K562 (cell line): ENCODE data around the gene UQCRC1. TPM values are rescaled to one million over a fixed set of nuclear protein-coding genes. Genes with fewer than 3 reads are reported as not detected.

ENCODE experiments used
- ETV6 ChIP-seq, 3 experiments: fragments of 150-350 bp in 1 of 3; sonication (generic) in 1 of 3; formaldehyde crosslinking in 1 of 3; IDR thresholded peaks; 2 replicates each; pipeline versions ENCODE4 v1.6.1 to v1.8.0; 2014 to 2022; ENCODE audit warnings: borderline replicate concordance in 2 of 3, low read depth in 2 of 3, antibody characterized with exemption in 1 of 3, low read length in 1 of 3, mild to moderate bottlenecking in 1 of 3, missing genetic modification reagents in 1 of 3
- MTA3 ChIP-seq: fragments of 450-650 bp; formaldehyde crosslinking; IDR thresholded peaks from 2 replicates; pipeline ENCODE4 v1.6.1; 2017; ENCODE audit warnings: mild to moderate bottlenecking, borderline replicate concordance
- RBFOX2 ChIP-seq: fragments of 200-400 bp; formaldehyde crosslinking; IDR thresholded peaks from 2 replicates; pipeline ENCODE4 v1.6.1; 2017; ENCODE audit warnings: low read depth, mild to moderate bottlenecking, low read length, moderate library complexity
- RBM14 ChIP-seq: fragments of 200-400 bp; formaldehyde crosslinking; IDR thresholded peaks from 2 replicates; pipeline ENCODE4 v1.6.1; 2018; ENCODE audit warnings: low read depth, mild to moderate bottlenecking, low read length, moderate library complexity, borderline replicate concordance; ENCODE audit not compliant: insufficient read depth
- YY1 ChIP-seq, 3 experiments: IDR thresholded peaks; 2 replicates each; pipeline ENCODE4 v1.6.1; 2011; ENCODE audit warnings: low read length in 2 of 3, mild to moderate bottlenecking in 2 of 3, moderate library complexity in 2 of 3, borderline replicate concordance in 1 of 3, control low read depth in 1 of 3, low read depth in 1 of 3; ENCODE audit not compliant: insufficient read depth in 3 of 3, insufficient replicate concordance in 2 of 3, control insufficient read depth in 1 of 3, insufficient read length in 1 of 3; ENCODE audit errors: extremely low read depth in 1 of 3
- polyA plus RNA-seq, 8 experiments: library from polyadenylated mRNA; depleted of rRNA in 4 of 8; stranded (reverse) in 5 of 8; unstranded in 3 of 8; fragments of >200 nt; fragmentation: Nextera tagmentation in 2 of 8; fragmentation: Illumina TruSeq in 1 of 8; extraction: Ambion mirVana in 2 of 8; extraction: Trizol in 1 of 8; gene quantifications; 2 replicates each; pipeline versions ENCODE4 v1.2.1 to v1.2.3, GENCODE V29; 2011 to 2014; ENCODE audit warnings: inconsistent platforms in 1 of 8, missing spikeins in 1 of 8
- total RNA-seq, 7 experiments: library from RNA; depleted of rRNA in 6 of 7; stranded (reverse); fragments of >200 nt in 6 of 7; fragmentation: Illumina TruSeq in 2 of 7; extraction: Trizol in 2 of 7; gene quantifications; 2 replicates each; pipeline versions ENCODE4 v1.2.1 to v1.2.3, GENCODE V29; 2011 to 2021; ENCODE audit warnings: low replicate concordance in 1 of 7
- TF ChIP-seq, protein P1 (sequence below): fragments of 450-650 bp; IDR thresholded peaks from 2 replicates; pipeline ENCODE4 v1.6.1; 2016
- TF ChIP-seq, protein P2 (sequence below): fragments of 250-450 bp; sonication (Bioruptor Pico); IDR thresholded peaks from 2 replicates; pipeline ENCODE4 v1.8.0; 2021; ENCODE audit warnings: mild to moderate bottlenecking, moderate library complexity
- TF ChIP-seq, protein P3 (sequence below): fragments of 450-650 bp; IDR thresholded peaks from 2 replicates; pipeline ENCODE4 v1.6.1; 2016; ENCODE audit warnings: mild to moderate bottlenecking, moderate library complexity
- TF ChIP-seq, protein P4 (sequence below): fragments of 250-450 bp; sonication (Bioruptor Pico); IDR thresholded peaks from 2 replicates; pipeline ENCODE4 v1.5.0; 2020; ENCODE audit warnings: mild to moderate bottlenecking

UQCRC1 gene
- total and polyA plus RNA-seq, 9 of the 15 experiments (the other 6 are each of a cell fraction or from before 2014, with no cell fraction given): 125 to 424 (median 268) TPM

DNA sequence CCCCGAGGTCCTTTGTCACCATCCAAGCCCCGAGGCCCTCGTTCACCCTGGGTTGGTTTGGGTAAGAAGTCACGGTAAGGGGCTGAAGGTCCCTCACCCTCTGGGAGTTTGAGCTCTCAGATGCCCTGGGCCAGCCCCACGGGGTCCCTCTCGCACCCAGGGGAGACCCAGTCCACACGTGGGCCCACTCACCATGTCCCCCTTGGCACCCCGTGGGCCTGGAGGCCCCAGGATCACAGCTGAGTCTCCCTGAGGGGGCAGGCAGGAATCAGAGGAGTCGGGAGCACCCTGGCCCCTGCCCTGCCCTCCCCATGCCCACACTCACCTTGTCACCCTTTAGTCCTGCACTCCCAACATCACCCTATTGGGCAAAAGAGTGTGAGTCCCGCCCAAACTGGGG, 40.0 kb downstream of the UQCRC1 start (continued):
- no peak for TF ChIP-seq YY1 (IDR thresholded peaks at IDR 0.05; ENCODE audit: borderline replicate concordance in 1 of 3, control insufficient read depth in 1 of 3, extremely low read depth in 1 of 3, insufficient read depth in 3 of 3, insufficient read length in 1 of 3, insufficient replicate concordance in 2 of 3, low read depth in 1 of 3, low read length in 2 of 3)
- TF ChIP-seq, protein P1, sequence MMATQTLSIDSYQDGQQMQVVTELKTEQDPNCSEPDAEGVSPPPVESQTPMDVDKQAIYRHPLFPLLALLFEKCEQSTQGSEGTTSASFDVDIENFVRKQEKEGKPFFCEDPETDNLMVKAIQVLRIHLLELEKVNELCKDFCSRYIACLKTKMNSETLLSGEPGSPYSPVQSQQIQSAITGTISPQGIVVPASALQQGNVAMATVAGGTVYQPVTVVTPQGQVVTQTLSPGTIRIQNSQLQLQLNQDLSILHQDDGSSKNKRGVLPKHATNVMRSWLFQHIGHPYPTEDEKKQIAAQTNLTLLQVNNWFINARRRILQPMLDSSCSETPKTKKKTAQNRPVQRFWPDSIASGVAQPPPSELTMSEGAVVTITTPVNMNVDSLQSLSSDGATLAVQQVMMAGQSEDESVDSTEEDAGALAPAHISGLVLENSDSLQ: no peak
- no peak for TF ChIP-seq MTA3
- no peak for TF ChIP-seq RBFOX2
- TF ChIP-seq, protein P2, sequence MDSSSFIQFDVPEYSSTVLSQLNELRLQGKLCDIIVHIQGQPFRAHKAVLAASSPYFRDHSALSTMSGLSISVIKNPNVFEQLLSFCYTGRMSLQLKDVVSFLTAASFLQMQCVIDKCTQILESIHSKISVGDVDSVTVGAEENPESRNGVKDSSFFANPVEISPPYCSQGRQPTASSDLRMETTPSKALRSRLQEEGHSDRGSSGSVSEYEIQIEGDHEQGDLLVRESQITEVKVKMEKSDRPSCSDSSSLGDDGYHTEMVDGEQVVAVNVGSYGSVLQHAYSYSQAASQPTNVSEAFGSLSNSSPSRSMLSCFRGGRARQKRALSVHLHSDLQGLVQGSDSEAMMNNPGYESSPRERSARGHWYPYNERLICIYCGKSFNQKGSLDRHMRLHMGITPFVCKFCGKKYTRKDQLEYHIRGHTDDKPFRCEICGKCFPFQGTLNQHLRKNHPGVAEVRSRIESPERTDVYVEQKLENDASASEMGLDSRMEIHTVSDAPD (CRISPR knock-in tag): no peak
- TF ChIP-seq RBM14: no peak
- TF ChIP-seq, protein P3, sequence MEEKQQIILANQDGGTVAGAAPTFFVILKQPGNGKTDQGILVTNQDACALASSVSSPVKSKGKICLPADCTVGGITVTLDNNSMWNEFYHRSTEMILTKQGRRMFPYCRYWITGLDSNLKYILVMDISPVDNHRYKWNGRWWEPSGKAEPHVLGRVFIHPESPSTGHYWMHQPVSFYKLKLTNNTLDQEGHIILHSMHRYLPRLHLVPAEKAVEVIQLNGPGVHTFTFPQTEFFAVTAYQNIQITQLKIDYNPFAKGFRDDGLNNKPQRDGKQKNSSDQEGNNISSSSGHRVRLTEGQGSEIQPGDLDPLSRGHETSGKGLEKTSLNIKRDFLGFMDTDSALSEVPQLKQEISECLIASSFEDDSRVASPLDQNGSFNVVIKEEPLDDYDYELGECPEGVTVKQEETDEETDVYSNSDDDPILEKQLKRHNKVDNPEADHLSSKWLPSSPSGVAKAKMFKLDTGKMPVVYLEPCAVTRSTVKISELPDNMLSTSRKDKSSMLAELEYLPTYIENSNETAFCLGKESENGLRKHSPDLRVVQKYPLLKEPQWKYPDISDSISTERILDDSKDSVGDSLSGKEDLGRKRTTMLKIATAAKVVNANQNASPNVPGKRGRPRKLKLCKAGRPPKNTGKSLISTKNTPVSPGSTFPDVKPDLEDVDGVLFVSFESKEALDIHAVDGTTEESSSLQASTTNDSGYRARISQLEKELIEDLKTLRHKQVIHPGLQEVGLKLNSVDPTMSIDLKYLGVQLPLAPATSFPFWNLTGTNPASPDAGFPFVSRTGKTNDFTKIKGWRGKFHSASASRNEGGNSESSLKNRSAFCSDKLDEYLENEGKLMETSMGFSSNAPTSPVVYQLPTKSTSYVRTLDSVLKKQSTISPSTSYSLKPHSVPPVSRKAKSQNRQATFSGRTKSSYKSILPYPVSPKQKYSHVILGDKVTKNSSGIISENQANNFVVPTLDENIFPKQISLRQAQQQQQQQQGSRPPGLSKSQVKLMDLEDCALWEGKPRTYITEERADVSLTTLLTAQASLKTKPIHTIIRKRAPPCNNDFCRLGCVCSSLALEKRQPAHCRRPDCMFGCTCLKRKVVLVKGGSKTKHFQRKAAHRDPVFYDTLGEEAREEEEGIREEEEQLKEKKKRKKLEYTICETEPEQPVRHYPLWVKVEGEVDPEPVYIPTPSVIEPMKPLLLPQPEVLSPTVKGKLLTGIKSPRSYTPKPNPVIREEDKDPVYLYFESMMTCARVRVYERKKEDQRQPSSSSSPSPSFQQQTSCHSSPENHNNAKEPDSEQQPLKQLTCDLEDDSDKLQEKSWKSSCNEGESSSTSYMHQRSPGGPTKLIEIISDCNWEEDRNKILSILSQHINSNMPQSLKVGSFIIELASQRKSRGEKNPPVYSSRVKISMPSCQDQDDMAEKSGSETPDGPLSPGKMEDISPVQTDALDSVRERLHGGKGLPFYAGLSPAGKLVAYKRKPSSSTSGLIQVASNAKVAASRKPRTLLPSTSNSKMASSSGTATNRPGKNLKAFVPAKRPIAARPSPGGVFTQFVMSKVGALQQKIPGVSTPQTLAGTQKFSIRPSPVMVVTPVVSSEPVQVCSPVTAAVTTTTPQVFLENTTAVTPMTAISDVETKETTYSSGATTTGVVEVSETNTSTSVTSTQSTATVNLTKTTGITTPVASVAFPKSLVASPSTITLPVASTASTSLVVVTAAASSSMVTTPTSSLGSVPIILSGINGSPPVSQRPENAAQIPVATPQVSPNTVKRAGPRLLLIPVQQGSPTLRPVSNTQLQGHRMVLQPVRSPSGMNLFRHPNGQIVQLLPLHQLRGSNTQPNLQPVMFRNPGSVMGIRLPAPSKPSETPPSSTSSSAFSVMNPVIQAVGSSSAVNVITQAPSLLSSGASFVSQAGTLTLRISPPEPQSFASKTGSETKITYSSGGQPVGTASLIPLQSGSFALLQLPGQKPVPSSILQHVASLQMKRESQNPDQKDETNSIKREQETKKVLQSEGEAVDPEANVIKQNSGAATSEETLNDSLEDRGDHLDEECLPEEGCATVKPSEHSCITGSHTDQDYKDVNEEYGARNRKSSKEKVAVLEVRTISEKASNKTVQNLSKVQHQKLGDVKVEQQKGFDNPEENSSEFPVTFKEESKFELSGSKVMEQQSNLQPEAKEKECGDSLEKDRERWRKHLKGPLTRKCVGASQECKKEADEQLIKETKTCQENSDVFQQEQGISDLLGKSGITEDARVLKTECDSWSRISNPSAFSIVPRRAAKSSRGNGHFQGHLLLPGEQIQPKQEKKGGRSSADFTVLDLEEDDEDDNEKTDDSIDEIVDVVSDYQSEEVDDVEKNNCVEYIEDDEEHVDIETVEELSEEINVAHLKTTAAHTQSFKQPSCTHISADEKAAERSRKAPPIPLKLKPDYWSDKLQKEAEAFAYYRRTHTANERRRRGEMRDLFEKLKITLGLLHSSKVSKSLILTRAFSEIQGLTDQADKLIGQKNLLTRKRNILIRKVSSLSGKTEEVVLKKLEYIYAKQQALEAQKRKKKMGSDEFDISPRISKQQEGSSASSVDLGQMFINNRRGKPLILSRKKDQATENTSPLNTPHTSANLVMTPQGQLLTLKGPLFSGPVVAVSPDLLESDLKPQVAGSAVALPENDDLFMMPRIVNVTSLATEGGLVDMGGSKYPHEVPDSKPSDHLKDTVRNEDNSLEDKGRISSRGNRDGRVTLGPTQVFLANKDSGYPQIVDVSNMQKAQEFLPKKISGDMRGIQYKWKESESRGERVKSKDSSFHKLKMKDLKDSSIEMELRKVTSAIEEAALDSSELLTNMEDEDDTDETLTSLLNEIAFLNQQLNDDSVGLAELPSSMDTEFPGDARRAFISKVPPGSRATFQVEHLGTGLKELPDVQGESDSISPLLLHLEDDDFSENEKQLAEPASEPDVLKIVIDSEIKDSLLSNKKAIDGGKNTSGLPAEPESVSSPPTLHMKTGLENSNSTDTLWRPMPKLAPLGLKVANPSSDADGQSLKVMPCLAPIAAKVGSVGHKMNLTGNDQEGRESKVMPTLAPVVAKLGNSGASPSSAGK: no peak
- no peak for TF ChIP-seq ETV6 (IDR thresholded peaks at IDR 0.05; ENCODE audit: borderline replicate concordance in 1 of 2, low read depth in 2 of 2, low read length in 1 of 2)
- no peak for TF ChIP-seq ETV6 (CRISPR knock-in tag; IDR thresholded peaks at IDR 0.05; ENCODE audit: borderline replicate concordance)
- TF ChIP-seq, protein P4, sequence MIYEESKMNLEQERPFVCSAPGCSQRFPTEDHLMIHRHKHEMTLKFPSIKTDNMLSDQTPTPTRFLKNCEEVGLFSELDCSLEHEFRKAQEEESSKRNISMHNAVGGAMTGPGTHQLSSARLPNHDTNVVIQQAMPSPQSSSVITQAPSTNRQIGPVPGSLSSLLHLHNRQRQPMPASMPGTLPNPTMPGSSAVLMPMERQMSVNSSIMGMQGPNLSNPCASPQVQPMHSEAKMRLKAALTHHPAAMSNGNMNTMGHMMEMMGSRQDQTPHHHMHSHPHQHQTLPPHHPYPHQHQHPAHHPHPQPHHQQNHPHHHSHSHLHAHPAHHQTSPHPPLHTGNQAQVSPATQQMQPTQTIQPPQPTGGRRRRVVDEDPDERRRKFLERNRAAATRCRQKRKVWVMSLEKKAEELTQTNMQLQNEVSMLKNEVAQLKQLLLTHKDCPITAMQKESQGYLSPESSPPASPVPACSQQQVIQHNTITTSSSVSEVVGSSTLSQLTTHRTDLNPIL (CRISPR knock-in tag): no peak
